K562 (cell line): ENCODE measurements around the gene SLC19A1. TPM values are rescaled to one million over a fixed set of nuclear protein-coding genes. Genes with fewer than 3 reads are reported as not detected.
A peak's percentile ranks its signal among the peaks of the same experiment; 100 is the strongest.

Experiments
- ATAC-seq: fragments of 200-7000 bp; cut with Tn5 transposase; 3 replicates; pipeline ENCODE4 v1.9.1; 2020; ENCODE audit warnings: moderate library complexity
- BruUV-seq: library from RNA; stranded (reverse); fragments of 400-500 nt; replicated peaks from 2 replicates; lab custom pipeline; 2021; lab: Mats Ljungman, UMichigan
- CTCF ChIA-PET: fragments of 300-600 bp; formaldehyde crosslinking; extraction: SDS; loops from one replicate; lab custom pipeline; 2021; ENCODE audit warnings: low intra/inter-chr PET ratio; lab: Yijun Ruan, JAX
- POLR2A ChIA-PET: fragments of 300-600, 350-650 bp; sonication (Branson Sonifier 250); formaldehyde crosslinking; extraction: SDS; loops from one replicate; lab custom pipeline; 2021; ENCODE audit warnings: antibody characterized with exemption, inconsistent platforms; lab: Yijun Ruan, JAX
- DNase-seq, 4 experiments: peaks; one replicate each; pipeline versions ENCODE4 v3.0.0 to v3.0.0-alpha.2; 2011 to 2018; ENCODE audit warnings: low spot score in 3 of 4, mixed read lengths in 3 of 4; ENCODE audit errors: extremely low read depth in 1 of 4
- FAIRE-seq: peaks from 2 replicates; lab custom pipeline; 2011; peaks lifted over from hg19 to GRCh38; lab: Jason Lieb, UNC
- H2AFZ ChIP-seq: 2 replicates; pipeline ENCODE4 v1.6.0; 2011; ENCODE audit warnings: low read depth, low read length, control low read depth, inconsistent platforms
- H3K27ac ChIP-seq: fragments of 200-600 bp; 3 replicates; pipeline ENCODE4 v1.8.0; 2011; ENCODE audit warnings: low read depth, mild to moderate bottlenecking, control low read depth, inconsistent platforms, low read length, moderate library complexity, mixed read lengths; ENCODE audit errors: extremely low read depth
- H3K27me3 ChIP-seq, 2 experiments: fragments of 300-600 bp in 1 of 2; 2 replicates in 1 of 2; 3 replicates in 1 of 2; pipeline versions ENCODE4 v1.6.0 to v1.8.0; 2011; ENCODE audit warnings: inconsistent platforms in 2 of 2, low read length in 2 of 2, mild to moderate bottlenecking in 1 of 2, mixed read lengths in 1 of 2, moderate library complexity in 1 of 2; ENCODE audit not compliant: control insufficient read depth in 2 of 2, insufficient read depth in 2 of 2
- H3K36me3 ChIP-seq: fragments of 300-600 bp; 3 replicates; pipeline ENCODE4 v1.8.0; 2011; ENCODE audit warnings: mild to moderate bottlenecking, low read length, inconsistent platforms; ENCODE audit not compliant: control insufficient read depth, insufficient read depth
- H3K4me1 ChIP-seq, 2 experiments: fragments of 200-600 bp in 1 of 2; replicated peaks in 1 of 2; 2 replicates in 1 of 2; 3 replicates in 1 of 2; pipeline versions ENCODE4 v1.5.1 to v1.8.0; 2011; ENCODE audit warnings: inconsistent platforms in 2 of 2, low read length in 2 of 2, mild to moderate bottlenecking in 1 of 2, mixed read lengths in 1 of 2, moderate library complexity in 1 of 2; ENCODE audit not compliant: control insufficient read depth in 2 of 2, insufficient read depth in 2 of 2
- H3K4me2 ChIP-seq: 2 replicates; pipeline ENCODE4 v1.6.1; 2011; ENCODE audit warnings: low read length, control low read depth, inconsistent platforms, mixed read lengths; ENCODE audit not compliant: insufficient read depth
- H3K4me3 ChIP-seq: fragments of 200-600 bp; sonication (generic), shearing (Covaris generic); 2 replicates; pipeline ENCODE4 v1.5.1; 2016; ENCODE audit warnings: control low read depth, inconsistent platforms
- H3K79me2 ChIP-seq: fragments of 200-600 bp; 3 replicates; pipeline ENCODE4 v1.8.0; 2011; ENCODE audit warnings: low read length, inconsistent platforms; ENCODE audit not compliant: control insufficient read depth, insufficient read depth
- H3K9ac ChIP-seq, 2 experiments: 2 replicates each; pipeline versions ENCODE4 v1.6.0 to v1.6.1; 2011; ENCODE audit warnings: low read depth in 2 of 2, low read length in 2 of 2, control low read depth in 1 of 2, inconsistent platforms in 1 of 2, mild to moderate bottlenecking in 1 of 2, mixed read lengths in 1 of 2; ENCODE audit not compliant: insufficient read depth in 1 of 2
- H3K9me1 ChIP-seq: one replicate; pipeline ENCODE4 v1.6.0; 2011; ENCODE audit warnings: inconsistent platforms, mild to moderate bottlenecking, low read length, moderate library complexity; ENCODE audit not compliant: control insufficient read depth, insufficient read depth
- H3K9me3 ChIP-seq: replicated peaks from 2 replicates; pipeline ENCODE4 v1.5.1; 2011; ENCODE audit warnings: low read depth, low read length, inconsistent platforms; ENCODE audit not compliant: control insufficient read depth, insufficient read depth
- H4K20me1 ChIP-seq: replicated peaks from 2 replicates; pipeline ENCODE4 v1.6.1; 2011; ENCODE audit warnings: low read length, inconsistent platforms, mixed read lengths; ENCODE audit not compliant: control insufficient read depth, insufficient read depth
- ADNP ChIP-seq: fragments of 200-800 bp; sonication (Bioruptor generic); IDR thresholded peaks from 2 replicates; pipeline ENCODE4 v1.6.1; 2016; ENCODE audit warnings: missing genetic modification characterization, missing compliant biosample characterization
- CREM ChIP-seq: IDR thresholded peaks from 2 replicates; pipeline ENCODE4 v1.6.1; 2014; ENCODE audit warnings: antibody characterized with exemption, low read depth
- HDAC6 ChIP-seq: IDR thresholded peaks from 2 replicates; pipeline ENCODE4 v1.6.1; 2012; ENCODE audit warnings: low read depth, mild to moderate bottlenecking, control low read depth, inconsistent platforms, low read length, moderate library complexity
- MTA1 ChIP-seq: fragments of 450-650 bp; IDR thresholded peaks from 2 replicates; pipeline ENCODE4 v1.6.1; 2017; ENCODE audit warnings: borderline replicate concordance
- POLR2G ChIP-seq: fragments of 200-400 bp; formaldehyde crosslinking; IDR thresholded peaks from 2 replicates; pipeline ENCODE4 v1.6.1; 2017; ENCODE audit warnings: low read depth, mild to moderate bottlenecking, antibody characterized with exemption, low read length, moderate library complexity
- POLR2H ChIP-seq: IDR thresholded peaks from 2 replicates; pipeline ENCODE4 v1.6.1; 2016; ENCODE audit warnings: missing genetic modification characterization, low read depth, mild to moderate bottlenecking, control low read depth, missing compliant biosample characterization, moderate library complexity
- PURB ChIP-seq: sonication (generic); formaldehyde crosslinking; IDR thresholded peaks from 2 replicates; pipeline ENCODE4 v1.9.0; 2021; ENCODE audit warnings: low read depth, mild to moderate bottlenecking, missing genetic modification reagents
- TRIM24 ChIP-seq, 2 experiments: fragments of 450-650 bp; IDR thresholded peaks; 2 replicates each; pipeline ENCODE4 v1.6.1; 2016
- ZNF551 ChIP-seq: fragments of 250-450 bp; sonication (Bioruptor Pico); IDR thresholded peaks from 2 replicates; pipeline ENCODE4 v1.5.0; 2021; ENCODE audit warnings: mild to moderate bottlenecking, moderate library complexity
- WGBS: fragments of 100-300 bp; shearing (Covaris generic); methylation state at CpG from one replicate; pipeline ENCODE4 v1.1.6; 2016; ENCODE audit warnings: low coverage, mixed read lengths; ENCODE audit not compliant: insufficient coverage; ENCODE audit errors: missing lambda C conversion rate; 5-methylcytosine and 5-hydroxymethylcytosine counted together
- in situ Hi-C: fragments of 300-500 bp; cut with MboI; formaldehyde crosslinking; loops from 4 replicates; pipeline ENCODE4 v1.15.0; 2018; ENCODE audit warnings: inconsistent platforms, mixed read lengths
- intact Hi-C: fragments of 100-400 bp; cut with micrococcal nuclease; formaldehyde crosslinking; loops from 2 replicates; pipeline ENCODE4 v1.14.2; 2022
- polyA plus RNA-seq, 8 experiments: library from polyadenylated mRNA; depleted of rRNA in 4 of 8; stranded (reverse) in 5 of 8; unstranded in 3 of 8; fragments of >200 nt; fragmentation: Nextera tagmentation in 2 of 8; fragmentation: Illumina TruSeq in 1 of 8; extraction: Ambion mirVana in 2 of 8; extraction: Trizol in 1 of 8; gene quantifications; 2 replicates each; pipeline versions ENCODE4 v1.2.1 to v1.2.3, GENCODE V29; 2011 to 2014; ENCODE audit warnings: inconsistent platforms in 1 of 8, missing spikeins in 1 of 8
- total RNA-seq, 7 experiments: library from RNA; depleted of rRNA in 6 of 7; stranded (reverse); fragments of >200 nt in 6 of 7; fragmentation: Illumina TruSeq in 2 of 7; extraction: Trizol in 2 of 7; gene quantifications; 2 replicates each; pipeline versions ENCODE4 v1.2.1 to v1.2.3, GENCODE V29; 2011 to 2021; ENCODE audit warnings: low replicate concordance in 1 of 7
- TF ChIP-seq, protein P1 (sequence below), 2 experiments: fragments of 250-450 bp in 1 of 2; fragments of 450-650 bp in 1 of 2; sonication (Bioruptor Pico) in 1 of 2; IDR thresholded peaks; 2 replicates each; pipeline versions ENCODE4 v1.6.1 to v1.8.0; 2016 to 2021; ENCODE audit warnings: mild to moderate bottlenecking in 2 of 2, moderate library complexity in 2 of 2, missing compliant biosample characterization in 1 of 2, missing genetic modification characterization in 1 of 2
- TF ChIP-seq, protein P2 (sequence below): fragments of 250-450 bp; sonication (Bioruptor Pico); IDR thresholded peaks from 2 replicates; pipeline ENCODE4 v1.6.1; 2021; ENCODE audit warnings: mild to moderate bottlenecking

SLC19A1 gene
- total and polyA plus RNA-seq, 9 of the 15 experiments (the other 6 are each of a cell fraction or from before 2014, with no cell fraction given), result 0.65 to 88.7 (median 12.0) TPM

DNA sequence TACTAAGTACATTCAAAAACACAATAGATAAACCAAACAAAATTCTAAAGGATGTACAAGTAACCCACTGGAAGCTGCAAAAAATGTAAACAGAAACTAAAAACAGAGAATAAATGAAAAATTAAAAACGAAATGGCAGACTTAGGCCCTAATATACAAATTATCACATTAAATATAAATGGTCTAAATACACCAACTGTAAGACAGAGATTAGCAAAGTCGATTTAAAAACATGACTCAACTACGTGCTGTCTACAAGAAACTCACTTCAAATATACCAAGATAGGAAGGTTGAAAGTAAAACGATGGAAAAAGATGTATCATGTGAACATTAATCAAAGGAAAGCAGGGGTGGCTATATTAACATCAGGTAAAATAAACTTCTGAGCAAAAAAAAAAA lies 23.1 kb downstream of the SLC19A1 start (continued):
- TF ChIP-seq, protein P1, sequence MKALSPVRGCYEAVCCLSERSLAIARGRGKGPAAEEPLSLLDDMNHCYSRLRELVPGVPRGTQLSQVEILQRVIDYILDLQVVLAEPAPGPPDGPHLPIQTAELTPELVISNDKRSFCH (CRISPR knock-in tag; IDR thresholded peaks at IDR 0.05), result no peak
- TF ChIP-seq, protein P1 (tag; IDR thresholded peaks at IDR 0.05), result no peak
- TF ChIP-seq ZNF551 (CRISPR knock-in tag), result no peak
- TF ChIP-seq, protein P2, sequence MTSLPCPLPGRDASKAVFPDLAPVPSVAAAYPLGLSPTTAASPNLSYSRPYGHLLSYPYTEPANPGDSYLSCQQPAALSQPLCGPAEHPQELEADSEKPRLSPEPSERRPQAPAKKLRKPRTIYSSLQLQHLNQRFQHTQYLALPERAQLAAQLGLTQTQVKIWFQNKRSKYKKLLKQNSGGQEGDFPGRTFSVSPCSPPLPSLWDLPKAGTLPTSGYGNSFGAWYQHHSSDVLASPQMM (CRISPR knock-in tag), result no peak
- TF ChIP-seq ADNP, result peak; percentile 52; the same call in 1 of the 2 replicates
- TF ChIP-seq PURB (CRISPR knock-in tag), result no peak
- no peak for TF ChIP-seq POLR2H (tag)
- no peak for TF ChIP-seq HDAC6

DNA sequence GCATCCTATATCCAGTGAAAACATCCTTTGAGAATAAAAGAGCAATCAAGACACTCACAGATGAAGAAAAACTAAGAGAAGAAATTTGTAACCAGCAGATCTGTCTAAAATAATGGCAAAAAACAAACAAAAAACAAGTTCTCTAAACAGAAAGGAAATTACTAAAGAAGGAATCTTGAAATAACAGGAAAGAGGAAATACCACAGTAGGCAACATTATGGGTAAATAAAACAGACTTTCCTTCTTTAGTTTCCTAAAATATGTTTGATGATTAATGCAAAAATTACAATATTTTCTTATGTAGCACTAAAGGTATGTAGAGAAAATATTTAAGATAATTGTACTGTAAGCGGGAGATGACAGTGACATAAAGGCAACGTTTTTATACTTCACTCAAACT lies 23.5 kb downstream of the SLC19A1 start:
- H3K9ac ChIP-seq, result no peak overlapping the region
- H3K4me3 ChIP-seq, result no peak overlapping the region
- peaks cover 20% of the 10 kb centered on the region for H3K79me2 ChIP-seq
- no peaks in the 10 kb centered on the region for H3K9me1 ChIP-seq
- FAIRE-seq (peak; percentile 69), ATAC-seq (no peak), DNase-seq (no peak)
- ChIA-PET POLR2A (no interaction called here), CTCF (interaction anchor here (0.6 kb wide), 1 partner anchor 131 kb away, joined by 3 read pairs; no protein-coding TSS in a partner anchor)
- peaks cover 97% of the 10 kb centered on the region for H3K36me3 ChIP-seq
- no peak overlapping the region for H3K27ac ChIP-seq
- no peaks in the 10 kb centered on the region; the same call in 1 of the 2 replicates for H4K20me1 ChIP-seq
- H3K4me2 ChIP-seq, result no peak overlapping the region
- H3K27me3 ChIP-seq, result no peaks in the 10 kb centered on the region
- in situ Hi-C loops (no loop called here), intact Hi-C loops (no loop called here)
- no TSS peak for BruUV-seq
- peaks cover 0 to 21% of the 10 kb centered on the region in 2 experiments; a peak in 1 of 5 replicates for H3K4me1 ChIP-seq
- no peak overlapping the region for H2AFZ ChIP-seq
- no peaks in the 10 kb centered on the region for H3K9me3 ChIP-seq
- TF ChIP-seq TRIM24 (IDR thresholded peaks at IDR 0.05), result no peak
- TF ChIP-seq CREM, result no peak
- TF ChIP-seq MTA1, result no peak
- TF ChIP-seq POLR2G, result no peak
- 71% methylated on average over 2 of the region's 2 CpGs for WGBS
